Tibial artery (tissue), 4 donors: ENCODE measurements around the gene BMPR1B.
A peak's percentile ranks its signal among the peaks of the same experiment; 100 is the strongest.

Source experiments
- DNase-seq, 2 donors: peaks; one replicate each; pipeline ENCODE4 v3.0.0-alpha.2; 2019
- H3K27ac ChIP-seq, 2 donors: fragments of 200-600 bp; sonication (generic) in 1 of 2; 1 replicate in 1 of 2; 2 replicates in 1 of 2; pipeline ENCODE4 v1.5.1; 2018 to 2019; ENCODE audit warnings: mild to moderate bottlenecking in 1 of 2
- H3K27me3 ChIP-seq, 2 donors: fragments of 200-600 bp; sonication (generic) in 1 of 2; one replicate each; pipeline versions ENCODE4 v1.5.1 to v1.6.0; 2016 to 2019
- H3K36me3 ChIP-seq, 3 donors: fragments of 200-600 bp; sonication (generic) in 2 of 3; one replicate each; pipeline ENCODE4 v1.5.1; 2016 to 2019; ENCODE audit warnings: mild to moderate bottlenecking in 2 of 3
- H3K4me1 ChIP-seq, 4 donors: fragments of 200-600 bp; sonication (generic) in 2 of 4; 1 replicate in 3 of 4; 2 replicates in 1 of 4; pipeline ENCODE4 v1.5.1; 2016 to 2019
- H3K4me3 ChIP-seq, 2 donors: fragments of 200-600 bp; sonication (generic) in 1 of 2; 1 replicate in 1 of 2; 2 replicates in 1 of 2; pipeline ENCODE4 v1.5.1; 2018 to 2019; ENCODE audit warnings: mild to moderate bottlenecking in 2 of 2
- H3K9me3 ChIP-seq, 3 donors: fragments of 200-600 bp; sonication (generic) in 1 of 3; one replicate each; pipeline ENCODE4 v1.5.1; 2016 to 2019
- CTCF ChIP-seq, 2 experiments: fragments of 200-600 bp in 1 of 2; fragments of 450-650 bp in 1 of 2; IDR thresholded peaks; one replicate each; pipeline ENCODE4 v1.5.1; 2017 to 2019; ENCODE audit warnings: antibody characterized with exemption in 2 of 2, mild to moderate bottlenecking in 1 of 2, moderate library complexity in 1 of 2
- intact Hi-C: fragments of 100-400 bp; cut with DNase I; formaldehyde crosslinking; loops from one replicate; pipeline ENCODE4 v1.15.0; 2023; ENCODE audit warnings: low total_unique reads

BMPR1B gene

DNA sequence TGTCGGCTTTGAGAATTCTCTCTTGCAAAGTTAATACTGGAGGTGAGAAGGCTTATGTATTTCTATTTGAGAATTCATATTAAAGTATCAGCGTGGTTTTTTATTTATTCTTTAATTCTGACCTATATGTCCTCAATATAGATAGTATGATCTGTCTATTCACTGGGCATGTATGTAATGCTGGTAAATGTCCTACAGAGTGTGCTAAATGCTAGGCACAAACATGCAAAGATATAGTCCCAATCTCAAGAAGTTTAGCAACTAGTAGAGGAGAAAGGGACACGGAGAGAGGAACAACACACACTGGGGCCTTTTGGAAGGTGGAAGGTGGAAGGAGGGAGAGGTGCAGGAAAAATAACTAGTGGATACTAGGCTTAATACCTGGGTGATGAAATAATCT lies 11.0 kb upstream of the BMPR1B start:
- intact Hi-C loops = no loop called here
- Histone ChIP-seq H3K27ac (no peak overlapping the region), H3K4me3 (no peak overlapping the region), H3K27me3 (no peaks in the 10 kb centered on the region), H3K9me3 (no peaks in the 10 kb centered on the region), H3K4me1 (no peaks in the 10 kb centered on the region), H3K36me3 (no peaks in the 10 kb centered on the region)
- no peak for TF ChIP-seq CTCF (IDR thresholded peaks at IDR 0.05)
- no peak for DNase-seq

DNA sequence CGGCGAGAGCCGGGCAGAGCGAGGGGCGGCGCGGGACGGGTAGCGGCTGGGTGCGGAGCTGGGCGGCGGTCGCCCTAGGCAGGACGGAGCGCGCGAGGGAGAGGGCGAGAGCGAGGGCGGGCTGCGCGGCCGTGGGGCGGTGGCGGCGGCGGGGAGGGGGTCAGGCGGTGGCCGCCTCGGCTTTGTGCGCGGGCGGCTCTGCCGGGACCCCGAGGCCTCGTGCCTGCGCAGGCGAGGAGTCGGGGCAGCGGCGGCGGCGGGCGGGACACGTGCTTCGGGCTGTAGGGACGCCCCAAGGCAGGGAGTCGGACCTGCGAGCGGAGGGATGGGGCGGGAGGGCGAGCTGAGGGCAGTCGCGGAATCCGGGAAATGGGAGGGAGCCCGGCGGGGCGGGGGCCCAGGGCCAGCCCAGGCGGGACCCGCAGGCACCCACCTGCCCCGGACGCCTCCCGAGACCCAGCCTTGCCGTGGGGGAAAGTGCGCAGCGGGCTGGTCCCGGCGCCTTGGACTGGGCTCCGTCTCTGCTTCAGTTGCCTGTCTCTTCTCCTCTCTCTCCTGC lies 465 bp downstream of the BMPR1B start:
- H3K36me3 ChIP-seq = no peaks in the 10 kb centered on the region
- no peaks in the 10 kb centered on the region for H3K9me3 ChIP-seq
- peaks cover 0 to 6% (median 2%) of the 10 kb centered on the region in 4 donors for H3K4me1 ChIP-seq
- intact Hi-C loops = no loop called here
- no peak for TF ChIP-seq CTCF (IDR thresholded peaks at IDR 0.05)
- H3K4me3 ChIP-seq = peak overlapping the region; percentile 62 to 66
- DNase-seq = peak; percentile 46 to 73
- H3K27ac ChIP-seq = peak overlapping the region; percentile 74 to 77
- H3K27me3 ChIP-seq = no peaks in the 10 kb centered on the region

GRCh38 chr4:94758700-94759399 lies 1.1 kb downstream of the BMPR1B start:
- no peaks in the 10 kb centered on the region for H3K36me3 ChIP-seq
- peak overlapping the region; percentile 62 to 66 for H3K4me3 ChIP-seq
- no peak for TF ChIP-seq CTCF (IDR thresholded peaks at IDR 0.05)
- peaks cover 0 to 6% (median 2%) of the 10 kb centered on the region in 4 donors for H3K4me1 ChIP-seq
- no peaks in the 10 kb centered on the region for H3K27me3 ChIP-seq
- DNase-seq = no peak
- peak overlapping the region; percentile 74 to 77 for H3K27ac ChIP-seq
- no peaks in the 10 kb centered on the region for H3K9me3 ChIP-seq
- intact Hi-C loops = no loop called here

- Histone ChIP-seq H3K27ac (no peak overlapping the region), H3K4me3 (no peak overlapping the region), H3K9me3 (no peaks in the 10 kb centered on the region), H3K4me1 (peaks cover 0 to 6% (median 2%) of the 10 kb centered on the region in 4 donors), H3K27me3 (no peaks in the 10 kb centered on the region), H3K36me3 (no peaks in the 10 kb centered on the region)
- no peak for DNase-seq
- intact Hi-C loops = no loop called here
- no peak for TF ChIP-seq CTCF (IDR thresholded peaks at IDR 0.05)
These were observed 2.0 kb downstream of the BMPR1B start for GRCh38 chr4:94759767-94760211.

- no peaks in the 10 kb centered on the region for H3K36me3 ChIP-seq
- H3K4me3 ChIP-seq = no peak overlapping the region
- TF ChIP-seq CTCF (IDR thresholded peaks at IDR 0.05) = no peak
- intact Hi-C loops = no loop called here
- no peak for DNase-seq
- H3K27ac ChIP-seq = no peak overlapping the region
- peaks cover 0 to 6% (median 1%) of the 10 kb centered on the region in 4 donors for H3K4me1 ChIP-seq
- no peaks in the 10 kb centered on the region for H3K27me3 ChIP-seq
- no peaks in the 10 kb centered on the region for H3K9me3 ChIP-seq
These were observed 4.6 kb downstream of the BMPR1B start for GRCh38 chr4:94762326-94762725.
